Measurements from ENCODE around the gene CFAP65. TPM values are rescaled to one million over a fixed set of nuclear protein-coding genes. Genes with fewer than 3 reads are reported as not detected.
A peak's percentile ranks its signal among the peaks of the same experiment; 100 is the strongest.

The CFAP65 gene
- total RNA-seq, 1 experiment from 2014 or later: 0.44 TPM

- TF ChIP-seq GRHL2 (CRISPR knock-in tag; IDR thresholded peaks at IDR 0.05; ENCODE audit: insufficient replicate concordance, severe bottlenecking): no peak
- no peak for TF ChIP-seq CBFB (CRISPR knock-in tag; IDR thresholded peaks at IDR 0.05; ENCODE audit: low read depth)
- no peak for TF ChIP-seq MXD4 (CRISPR knock-in tag; IDR thresholded peaks at IDR 0.05; ENCODE audit: borderline replicate concordance)
- no peak for TF ChIP-seq ATF3 (CRISPR knock-in tag; conservative IDR thresholded peaks at IDR 0.05)
- no peak for TF ChIP-seq GTF2I (CRISPR knock-in tag; conservative IDR thresholded peaks at IDR 0.05)
- no peak for TF ChIP-seq IRF2 (CRISPR knock-in tag; IDR thresholded peaks at IDR 0.05; ENCODE audit: borderline replicate concordance, low read depth)
- TF ChIP-seq ZBTB43 (CRISPR knock-in tag; IDR thresholded peaks at IDR 0.05): no peak
- TF ChIP-seq EMX1 (CRISPR knock-in tag; IDR thresholded peaks at IDR 0.05): no peak
These were observed 24.6 kb downstream of the CFAP65 start (continued) for GRCh38 chr2:219016721-219017120.

GRCh38 chr2:219010873-219011272 lies 30.4 kb downstream of the CFAP65 start:
- ChIA-PET CTCF (interaction anchor here (0.6 to 3.3 kb wide), 21 partner anchors 9 to 1319 kb away, joined by 3 to 33 read pairs (median 5); partner anchors contain the start of genes CRYBA2, IHH and WNT6), POLR2A (interaction anchor here (0.6 kb wide), 1 partner anchor 155 kb away, joined by 3 read pairs; no protein-coding TSS in a partner anchor)
- no peak for TF ChIP-seq MXD4 (CRISPR knock-in tag; IDR thresholded peaks at IDR 0.05; ENCODE audit: borderline replicate concordance)
- TF ChIP-seq OVOL2 (CRISPR knock-in tag; IDR thresholded peaks at IDR 0.05; ENCODE audit: borderline replicate concordance): no peak
- TF ChIP-seq MAX (CRISPR knock-in tag; IDR thresholded peaks at IDR 0.05): no peak
- TF ChIP-seq JAZF1 (CRISPR knock-in tag; IDR thresholded peaks at IDR 0.05): no peak
- TF ChIP-seq E2F5 (CRISPR knock-in tag; IDR thresholded peaks at IDR 0.05): no peak
- no peak for TF ChIP-seq RORB (CRISPR knock-in tag; IDR thresholded peaks at IDR 0.05)
- no peak for TF ChIP-seq USF1 (CRISPR knock-in tag; IDR thresholded peaks at IDR 0.05)
- TF ChIP-seq CBFB (CRISPR knock-in tag; IDR thresholded peaks at IDR 0.05; ENCODE audit: low read depth): no peak
- Mint-ChIP-seq H3K27me3 (ENCODE audit: low read depth) (peaks cover 57% of the 10 kb centered on the region), H3K4me3 (no peak overlapping the region), H3K4me1 (no peaks in the 10 kb centered on the region), H3K27ac (no peak overlapping the region), H3K9me3 (no peaks in the 10 kb centered on the region), H3K36me3 (no peaks in the 10 kb centered on the region)
- DNase-seq (ENCODE audit: low spot score) (no peak), ATAC-seq (no peak)

GRCh38 chr2:219010162-219010756 lies 31.1 kb downstream of the CFAP65 start:
- no peak overlapping the region for H3K4me3 Mint-ChIP-seq
- DNase-seq (ENCODE audit: low spot score) (peak; percentile 61), ATAC-seq (peak; percentile 96)
- CTCF ChIA-PET: interaction anchor here (0.5 to 3.3 kb wide), 28 partner anchors 8 to 207 kb away, joined by 3 to 33 read pairs (median 4); partner anchors contain the start of genes CRYBA2, IHH and WNT6
- H3K4me1 Mint-ChIP-seq: no peaks in the 10 kb centered on the region
- no peak overlapping the region for H3K27ac Mint-ChIP-seq
- no peaks in the 10 kb centered on the region for H3K9me3 Mint-ChIP-seq
- POLR2A ChIA-PET: interaction anchor here (0.6 kb wide), 1 partner anchor 154 kb away, joined by 3 read pairs; no protein-coding TSS in a partner anchor
- TF ChIP-seq CTCF (IDR thresholded peaks at IDR 0.05) (peak; percentile 43; the same call in 1 of the 2 replicates), ZMAT4 (CRISPR knock-in tag; IDR thresholded peaks at IDR 0.05) (no peak)
- peaks cover 64% of the 10 kb centered on the region for H3K27me3 Mint-ChIP-seq (ENCODE audit: low read depth)
- H3K36me3 Mint-ChIP-seq: no peaks in the 10 kb centered on the region
